Progenitor cell of endocrine pancreas (in vitro differentiated cells): ENCODE results near the gene KEAP1. TPM values are rescaled to one million over a fixed set of nuclear protein-coding genes. Genes with fewer than 3 reads are reported as not detected.

Source experiments
- DNase-seq: peaks from one replicate; pipeline ENCODE4 v3.0.0; 2021; ENCODE audit warnings: low spot score; ENCODE audit not compliant: unreplicated experiment
- H3K27ac Mint-ChIP-seq: 2 replicates; pipeline ENCODE4 v1.8.0; 2021; ENCODE audit warnings: mild to moderate bottlenecking, moderate library complexity, mixed read lengths
- H3K27me3 Mint-ChIP-seq: 2 replicates; pipeline ENCODE4 v1.8.0; 2021; ENCODE audit warnings: mixed read lengths
- H3K36me3 Mint-ChIP-seq: 2 replicates; pipeline ENCODE4 v1.8.0; 2022; ENCODE audit warnings: mixed read lengths; ENCODE audit not compliant: insufficient read depth
- H3K4me1 Mint-ChIP-seq: 2 replicates; pipeline ENCODE4 v1.8.0; 2021; ENCODE audit warnings: low read depth, mixed read lengths
- H3K4me3 Mint-ChIP-seq: 2 replicates; pipeline ENCODE4 v1.8.0; 2021; ENCODE audit warnings: low read depth, mild to moderate bottlenecking, moderate library complexity, mixed read lengths
- H3K9me3 Mint-ChIP-seq: 2 replicates; pipeline ENCODE4 v1.8.0; 2021; ENCODE audit warnings: low read depth, mixed read lengths
- total RNA-seq: library from RNA; stranded (reverse); gene quantifications from 2 replicates; pipeline ENCODE4 v1.2.1, GENCODE V29; 2021
- TF ChIP-seq, protein P1 (sequence below): fragments of 200-600 bp; sonication (generic); IDR thresholded peaks from one replicate; pipeline ENCODE4 v1.5.0; 2021; ENCODE audit warnings: antibody characterized with exemption, mild to moderate bottlenecking; ENCODE audit not compliant: unreplicated experiment

The KEAP1 gene
- total RNA-seq, 1 donor from 2014 or later: 76.6 TPM

DNA sequence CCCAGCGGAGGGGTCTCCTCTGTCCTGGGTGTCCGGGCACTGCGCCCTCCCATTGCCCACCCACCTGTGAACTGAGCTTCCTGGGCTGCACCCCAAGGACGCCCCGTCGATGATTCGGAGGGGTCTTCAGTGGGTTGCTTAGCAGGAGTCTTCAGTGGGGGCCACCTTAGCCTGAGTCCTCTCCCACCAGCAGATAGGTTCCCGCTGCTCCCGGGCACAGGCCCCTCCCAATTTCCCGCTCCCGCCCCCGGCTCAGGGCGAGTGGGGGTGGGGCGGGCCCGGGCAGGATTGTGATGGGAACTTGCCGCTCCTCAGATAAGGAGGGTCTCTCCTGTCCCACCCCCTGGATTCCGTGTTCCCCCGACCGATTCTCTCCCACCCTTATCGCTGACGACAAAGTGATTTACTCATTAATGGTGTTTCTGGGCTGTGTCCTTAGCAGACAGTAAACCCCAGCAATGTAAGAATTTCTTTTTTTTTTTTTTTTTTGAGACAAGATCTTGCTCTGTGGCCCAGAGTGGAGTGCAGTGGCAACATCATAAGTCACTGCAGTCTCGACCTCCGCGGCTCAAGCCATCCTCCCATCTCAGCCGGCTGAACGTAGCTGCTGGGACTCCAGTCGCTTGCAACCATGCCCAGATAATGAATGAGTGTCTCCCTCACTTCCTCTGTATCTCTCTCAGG, 14.7 kb upstream of the KEAP1 start:
- Mint-ChIP-seq H3K27me3 (peaks cover 52% of the 10 kb centered on the region), H3K4me1 (peaks cover 8% of the 10 kb centered on the region), H3K27ac (no peak overlapping the region), H3K9me3 (no peaks in the 10 kb centered on the region), H3K4me3 (peak overlapping the region; percentile 64), H3K36me3 (no peaks in the 10 kb centered on the region)
- DNase-seq: no peak
- TF ChIP-seq, protein P1, sequence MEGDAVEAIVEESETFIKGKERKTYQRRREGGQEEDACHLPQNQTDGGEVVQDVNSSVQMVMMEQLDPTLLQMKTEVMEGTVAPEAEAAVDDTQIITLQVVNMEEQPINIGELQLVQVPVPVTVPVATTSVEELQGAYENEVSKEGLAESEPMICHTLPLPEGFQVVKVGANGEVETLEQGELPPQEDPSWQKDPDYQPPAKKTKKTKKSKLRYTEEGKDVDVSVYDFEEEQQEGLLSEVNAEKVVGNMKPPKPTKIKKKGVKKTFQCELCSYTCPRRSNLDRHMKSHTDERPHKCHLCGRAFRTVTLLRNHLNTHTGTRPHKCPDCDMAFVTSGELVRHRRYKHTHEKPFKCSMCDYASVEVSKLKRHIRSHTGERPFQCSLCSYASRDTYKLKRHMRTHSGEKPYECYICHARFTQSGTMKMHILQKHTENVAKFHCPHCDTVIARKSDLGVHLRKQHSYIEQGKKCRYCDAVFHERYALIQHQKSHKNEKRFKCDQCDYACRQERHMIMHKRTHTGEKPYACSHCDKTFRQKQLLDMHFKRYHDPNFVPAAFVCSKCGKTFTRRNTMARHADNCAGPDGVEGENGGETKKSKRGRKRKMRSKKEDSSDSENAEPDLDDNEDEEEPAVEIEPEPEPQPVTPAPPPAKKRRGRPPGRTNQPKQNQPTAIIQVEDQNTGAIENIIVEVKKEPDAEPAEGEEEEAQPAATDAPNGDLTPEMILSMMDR: no peak

- Mint-ChIP-seq H3K4me1 (peaks cover 8% of the 10 kb centered on the region), H3K36me3 (no peaks in the 10 kb centered on the region), H3K9me3 (no peaks in the 10 kb centered on the region), H3K27me3 (peaks cover 56% of the 10 kb centered on the region), H3K27ac (no peak within 1 kb of the TSS), H3K4me3 (peak within 1 kb of the TSS; percentile 67)
- DNase-seq: peak; percentile 18
- TF ChIP-seq, protein P1: no peak
These were observed 14.2 kb upstream of the KEAP1 start, which contains the start of gene S1PR5 for GRCh38 chr19:10517361-10517759. S1PR5 (minus strand) TSS chr19:10517447; CDS start chr19:10515011, 2,436 bp downstream.

DNA sequence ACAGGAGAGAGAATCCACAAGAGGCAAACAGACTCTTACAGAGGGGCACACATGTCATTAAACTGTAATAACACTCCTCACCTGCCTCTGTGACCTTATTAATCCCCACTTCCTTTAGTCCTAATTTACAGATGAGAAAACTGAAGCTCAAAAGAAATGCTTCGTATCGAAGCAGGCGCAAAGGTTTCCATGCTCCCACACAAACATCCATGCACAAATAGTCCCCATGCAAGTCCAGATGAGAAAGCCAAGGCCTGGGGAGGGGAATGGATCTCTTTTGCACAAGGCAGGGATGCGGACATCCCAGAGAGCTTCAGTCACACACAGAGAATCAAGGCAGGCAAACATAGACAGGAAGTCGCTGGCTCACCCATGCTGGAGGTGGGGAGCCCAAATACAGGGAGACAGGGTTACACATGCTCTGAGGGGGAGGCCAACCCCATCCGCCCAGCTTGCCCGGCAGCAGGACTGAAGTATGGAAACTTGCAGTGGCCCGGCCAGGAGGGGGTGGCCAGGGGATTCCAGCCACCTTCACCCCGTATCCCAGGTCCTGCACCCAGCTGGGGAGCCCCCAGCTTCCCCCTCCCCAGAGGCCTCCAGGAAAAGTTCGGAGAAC, 13.6 kb upstream of the KEAP1 start:
- TF ChIP-seq, protein P1: no peak
- no peak overlapping the region for H3K27ac Mint-ChIP-seq
- H3K4me1 Mint-ChIP-seq: peaks cover 8% of the 10 kb centered on the region
- H3K4me3 Mint-ChIP-seq: peak overlapping the region; percentile 67
- no peaks in the 10 kb centered on the region for H3K9me3 Mint-ChIP-seq
- H3K27me3 Mint-ChIP-seq: peaks cover 56% of the 10 kb centered on the region
- no peaks in the 10 kb centered on the region for H3K36me3 Mint-ChIP-seq
- DNase-seq: no peak

- no peak for DNase-seq
- Mint-ChIP-seq H3K4me3 (no peak overlapping the region), H3K27me3 (peaks cover 56% of the 10 kb centered on the region), H3K27ac (no peak overlapping the region), H3K9me3 (no peaks in the 10 kb centered on the region), H3K4me1 (peaks cover 8% of the 10 kb centered on the region), H3K36me3 (no peaks in the 10 kb centered on the region)
- TF ChIP-seq, protein P1: no peak
These were observed 12.9 kb upstream of the KEAP1 start for GRCh38 chr19:10516064-10516385.

DNA sequence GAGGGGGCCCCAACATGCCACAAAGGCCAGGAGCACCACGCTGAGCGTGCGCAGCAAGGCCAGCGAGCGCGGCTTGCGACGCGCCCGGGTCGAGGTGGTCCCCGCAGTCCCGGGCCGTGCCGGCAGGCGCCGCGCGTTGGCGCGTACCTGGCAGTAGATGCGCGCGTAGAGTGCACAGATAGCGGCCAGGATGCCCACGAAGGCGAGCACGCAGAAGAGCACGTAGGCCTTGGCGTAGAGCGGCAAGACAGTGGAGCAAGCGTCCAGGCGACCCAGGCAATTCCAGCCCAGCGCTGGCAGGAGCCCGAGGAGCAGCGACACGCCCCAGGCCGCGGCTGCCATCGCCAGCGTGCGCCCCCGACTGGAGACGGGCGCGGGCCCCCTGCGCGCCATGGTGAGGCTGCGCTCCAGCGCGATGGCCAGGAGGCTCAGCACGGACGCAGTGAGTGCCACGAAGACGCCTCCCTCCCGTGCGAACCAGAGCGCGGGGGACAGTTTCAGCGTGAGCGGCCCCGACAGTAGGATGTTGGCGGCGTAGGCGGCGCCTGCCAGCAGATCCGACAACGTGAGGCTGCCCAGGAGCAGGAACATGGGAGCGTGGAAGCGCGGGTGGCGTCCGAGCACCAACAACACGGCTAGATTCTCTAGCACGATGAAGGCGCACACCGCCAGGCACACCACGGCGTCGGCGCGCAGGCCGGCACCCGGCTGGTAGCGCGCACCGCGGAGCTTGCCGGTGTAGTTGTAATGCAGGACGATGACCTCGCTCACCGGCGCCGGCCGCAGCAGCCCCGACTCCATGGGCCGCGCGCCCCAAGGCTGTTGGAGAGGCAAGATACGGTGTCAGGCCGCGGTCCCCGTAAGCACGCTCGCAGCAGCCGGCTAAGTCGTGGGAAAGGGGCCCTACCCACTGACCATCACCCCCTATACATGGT, 11.3 kb upstream of the KEAP1 start:
- no peak overlapping the region for H3K27ac Mint-ChIP-seq
- DNase-seq: no peak
- no peaks in the 10 kb centered on the region for H3K36me3 Mint-ChIP-seq
- peaks cover 49% of the 10 kb centered on the region for H3K27me3 Mint-ChIP-seq
- no peak overlapping the region for H3K4me3 Mint-ChIP-seq
- H3K9me3 Mint-ChIP-seq: no peaks in the 10 kb centered on the region
- H3K4me1 Mint-ChIP-seq: peaks cover 8% of the 10 kb centered on the region
- TF ChIP-seq, protein P1: no peak
